HG02973 (cell line): Measurements from ENCODE around the gene GATA1.
"Not testable (repeated sequence)": the region's sequence is repeated elsewhere in the genome, so short reads cannot be mapped to it uniquely, and the experiment has no call there.

Source experiments
- ATAC-seq: cut with Tn5 transposase; IDR thresholded peaks from one replicate; pipeline ENCODE4 v1.9.1; 2021; ENCODE audit warnings: moderate library complexity; ENCODE audit not compliant: unreplicated experiment

The GATA1 gene

GRCh38 chrX:48806081-48806480, 19.7 kb downstream of the GATA1 start:
- no peak for ATAC-seq

GRCh38 chrX:48813644-48814043, 27.3 kb downstream of the GATA1 start:
- ATAC-seq: no peak

DNA sequence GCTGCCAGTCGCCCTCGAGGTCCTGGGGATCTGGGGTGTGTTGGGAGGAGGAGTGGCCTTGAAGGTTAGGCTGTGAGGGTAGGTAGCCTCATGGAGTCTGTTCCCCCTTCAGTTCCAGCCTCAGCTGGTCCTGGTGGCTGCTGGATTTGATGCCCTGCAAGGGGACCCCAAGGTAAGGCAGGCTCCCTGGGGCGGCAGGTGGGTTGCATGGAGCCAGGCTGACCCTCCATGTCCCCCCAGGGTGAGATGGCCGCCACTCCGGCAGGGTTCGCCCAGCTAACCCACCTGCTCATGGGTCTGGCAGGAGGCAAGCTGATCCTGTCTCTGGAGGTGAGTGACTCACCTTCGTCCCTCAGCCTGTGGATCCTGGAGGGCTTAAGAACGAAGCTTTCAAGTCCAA, 28.3 kb downstream of the GATA1 start:
- no peak for ATAC-seq

GRCh38 chrX:48815266-48815665, 28.9 kb downstream of the GATA1 start:
- ATAC-seq: no peak

DNA sequence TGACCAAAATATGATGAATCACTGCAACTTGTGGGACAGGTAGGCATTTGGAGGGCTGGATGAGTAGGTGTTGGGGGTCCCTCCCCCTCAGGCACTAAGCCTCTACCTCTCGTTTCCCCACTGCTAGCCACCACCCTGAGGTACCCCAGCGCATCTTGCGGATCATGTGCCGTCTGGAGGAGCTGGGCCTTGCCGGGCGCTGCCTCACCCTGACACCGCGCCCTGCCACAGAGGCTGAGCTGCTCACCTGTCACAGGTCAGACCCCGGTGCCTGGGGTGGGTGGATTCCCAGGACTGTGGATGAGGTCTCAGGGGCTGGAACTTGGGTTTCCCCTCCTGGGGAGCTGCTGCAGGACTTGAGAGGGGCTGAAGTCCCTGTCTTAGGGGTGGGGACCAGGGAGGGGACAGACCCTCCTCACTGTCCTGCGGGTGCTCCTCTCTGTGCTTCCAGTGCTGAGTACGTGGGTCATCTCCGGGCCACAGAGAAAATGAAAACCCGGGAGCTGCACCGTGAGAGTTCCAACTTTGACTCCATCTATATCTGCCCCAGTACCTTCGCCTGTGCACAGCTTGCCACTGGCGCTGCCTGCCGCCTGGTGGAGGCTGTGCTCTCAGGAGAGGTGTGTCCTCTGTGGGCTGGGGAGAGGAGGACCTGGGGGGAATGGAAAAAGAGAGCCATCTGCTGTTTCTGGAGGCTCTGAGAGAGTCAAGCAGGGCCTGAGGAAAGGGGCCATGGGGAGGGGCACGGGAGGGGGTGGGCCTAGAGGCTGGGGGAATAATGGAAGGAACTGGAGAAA, 29.8 kb downstream of the GATA1 start:
- ATAC-seq: no peak

DNA sequence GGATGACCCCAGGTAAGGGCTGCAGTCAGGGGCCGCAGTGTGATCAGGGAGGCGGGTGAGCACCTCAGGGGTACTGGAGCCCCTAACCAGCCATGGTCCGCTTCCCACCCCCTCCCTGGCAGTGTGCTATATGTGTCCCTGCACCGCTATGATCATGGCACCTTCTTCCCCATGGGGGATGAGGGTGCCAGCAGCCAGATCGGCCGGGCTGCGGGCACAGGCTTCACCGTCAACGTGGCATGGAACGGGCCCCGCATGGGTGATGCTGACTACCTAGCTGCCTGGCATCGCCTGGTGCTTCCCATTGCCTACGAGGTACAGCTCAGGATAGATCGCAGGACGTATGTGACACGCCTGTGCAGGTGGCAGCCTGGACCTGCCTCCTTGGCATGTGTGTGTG, 31.7 kb downstream of the GATA1 start:
- ATAC-seq: no peak

GRCh38 chrX:48818866-48819265, 32.5 kb downstream of the GATA1 start:
- no peak for ATAC-seq

GRCh38 chrX:48819394-48819793, 33.0 kb downstream of the GATA1 start:
- not testable (repeated sequence) for ATAC-seq

GRCh38 chrX:48823053-48823452, 36.7 kb downstream of the GATA1 start:
- no peak for ATAC-seq

DNA sequence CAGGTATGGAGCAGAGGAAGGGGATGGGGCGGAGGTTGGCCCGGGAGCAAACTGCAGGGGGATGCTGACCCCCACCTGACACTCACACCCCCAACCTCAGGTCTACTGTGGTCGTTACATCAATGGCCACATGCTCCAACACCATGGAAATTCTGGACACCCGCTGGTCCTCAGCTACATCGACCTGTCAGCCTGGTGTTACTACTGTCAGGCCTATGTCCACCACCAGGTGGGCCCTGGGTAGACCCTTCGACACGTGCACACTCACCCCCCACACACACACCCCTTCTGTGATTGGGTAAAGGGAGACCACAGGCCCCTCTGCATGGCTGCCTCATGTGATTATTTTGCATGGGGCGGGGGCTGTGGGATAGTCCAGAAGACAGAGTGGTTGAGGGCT, 37.7 kb downstream of the GATA1 start:
- no peak for ATAC-seq

DNA sequence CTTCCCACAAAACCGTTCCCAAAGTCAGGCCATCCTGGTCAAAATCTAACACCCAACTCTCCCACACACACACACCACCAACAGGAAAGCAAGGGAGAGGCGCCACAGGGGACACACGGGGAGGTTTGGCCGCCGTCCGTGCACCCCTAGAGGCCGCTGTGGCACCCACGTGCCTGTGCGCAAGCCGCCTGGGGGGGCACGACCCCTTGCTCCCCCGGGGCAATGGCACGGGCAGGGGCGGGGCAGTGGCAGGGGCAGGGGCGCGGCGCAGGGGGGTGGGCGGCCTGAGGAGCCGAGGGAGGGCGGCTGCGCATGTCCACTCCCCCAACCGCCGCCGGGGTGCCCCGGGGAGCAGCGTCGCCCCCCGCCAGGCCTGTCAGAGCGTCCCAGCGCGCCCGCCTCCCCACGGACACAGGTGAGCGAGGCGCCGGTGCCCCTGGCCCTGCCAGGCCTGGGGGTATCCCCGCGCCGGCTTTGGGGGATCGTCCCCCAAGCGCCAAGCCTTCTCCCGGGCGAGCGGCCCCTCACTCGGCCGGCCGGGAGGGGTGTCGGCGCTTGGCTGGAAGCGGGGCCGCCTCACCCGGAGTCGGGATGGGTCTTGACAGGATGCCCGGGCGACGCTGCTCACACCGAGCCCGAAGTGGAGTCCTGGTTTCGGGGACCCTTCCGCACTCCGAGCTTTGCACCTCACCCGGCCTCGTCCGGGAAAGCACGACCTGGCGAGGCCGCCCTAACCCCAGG, 39.9 kb downstream of the GATA1 start, which contains the start of gene ERAS:
Gene ERAS (plus strand): TSS at position 379 of the 741 bp plus-strand sequence. CDS start 2,611 bp downstream, outside the sequence.
- ATAC-seq: no peak

DNA sequence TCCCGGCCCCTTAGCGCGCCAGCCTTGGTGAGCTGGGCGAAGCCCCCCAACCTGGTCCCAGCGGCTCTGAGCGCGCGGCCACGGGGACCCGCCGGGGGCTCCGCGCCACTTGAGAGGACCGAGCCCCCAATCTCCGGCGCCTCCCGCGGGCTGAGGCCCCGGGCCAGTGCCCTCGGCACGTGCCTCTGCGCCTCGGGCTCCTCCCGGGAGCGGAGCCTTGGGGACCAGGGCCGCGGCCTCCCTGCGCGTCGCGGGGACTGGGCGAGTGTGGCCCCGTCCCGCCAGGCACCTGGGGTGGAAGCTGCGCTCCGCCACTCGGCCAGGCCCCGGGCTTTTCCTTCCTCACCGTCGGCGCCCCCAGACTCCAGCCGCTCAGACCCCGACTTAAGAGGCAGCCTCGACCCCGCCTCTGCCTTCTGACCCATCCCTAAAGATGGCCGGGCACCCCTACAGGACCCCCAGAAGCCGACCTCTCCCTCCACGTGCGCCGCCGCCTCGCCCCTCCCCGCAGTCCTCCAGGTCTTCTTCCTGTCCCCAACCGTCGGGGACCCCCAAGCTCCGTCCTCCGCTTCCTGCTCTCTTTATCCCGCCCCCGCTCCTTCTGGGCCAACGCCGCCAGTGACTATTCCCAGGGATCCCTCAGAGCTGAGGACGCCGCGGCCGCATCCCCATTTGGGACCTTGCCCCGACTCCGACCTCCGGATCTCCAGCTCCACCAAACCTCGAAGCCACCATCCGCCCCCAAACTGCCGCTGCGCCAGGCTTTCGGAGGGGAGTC, 40.7 kb downstream of the GATA1 start:
- ATAC-seq: no peak

DNA sequence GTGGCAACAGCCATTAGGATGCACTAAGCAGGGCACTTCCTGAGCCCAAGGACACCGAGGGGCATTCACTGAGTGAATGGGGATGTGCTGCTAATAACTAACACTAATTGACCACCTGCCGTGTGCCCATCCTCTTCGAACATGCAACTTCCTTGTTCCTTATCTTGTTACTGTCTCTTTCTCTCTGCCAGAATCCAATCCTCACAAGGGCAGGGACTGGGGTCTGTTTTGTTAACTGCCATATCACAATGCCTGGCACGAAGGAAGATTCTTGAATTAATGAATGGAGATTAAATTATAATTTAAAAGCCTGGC, 41.2 kb downstream of the GATA1 start:
- ATAC-seq: no peak

- ATAC-seq: no peak
Measured at GRCh38 chrX:48829016-48829735, 42.8 kb downstream of the GATA1 start.

- ATAC-seq: no peak
Measured at GRCh38 chrX:48831136-48831908, 44.9 kb downstream of the GATA1 start.

DNA sequence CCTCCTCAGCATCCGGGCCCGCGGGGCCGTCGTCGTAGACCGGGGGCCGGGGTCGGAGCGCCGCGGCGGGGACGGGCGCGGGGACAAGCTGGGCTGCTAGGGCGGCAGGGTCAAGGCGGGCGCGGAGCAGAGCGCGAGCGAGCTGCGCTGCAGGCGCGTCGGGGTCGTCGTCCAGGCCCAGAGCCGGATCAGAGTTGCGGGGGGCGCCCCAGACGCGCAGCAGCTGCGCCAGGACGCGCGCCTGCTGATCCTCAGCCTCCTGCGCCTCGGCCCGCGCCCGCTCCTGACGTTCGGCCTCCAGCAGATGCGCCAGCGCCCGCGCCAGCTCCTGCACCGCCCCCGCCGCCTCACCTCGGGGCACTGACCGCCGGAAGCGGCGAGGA, 45.5 kb downstream of the GATA1 start:
- ATAC-seq: no peak

DNA sequence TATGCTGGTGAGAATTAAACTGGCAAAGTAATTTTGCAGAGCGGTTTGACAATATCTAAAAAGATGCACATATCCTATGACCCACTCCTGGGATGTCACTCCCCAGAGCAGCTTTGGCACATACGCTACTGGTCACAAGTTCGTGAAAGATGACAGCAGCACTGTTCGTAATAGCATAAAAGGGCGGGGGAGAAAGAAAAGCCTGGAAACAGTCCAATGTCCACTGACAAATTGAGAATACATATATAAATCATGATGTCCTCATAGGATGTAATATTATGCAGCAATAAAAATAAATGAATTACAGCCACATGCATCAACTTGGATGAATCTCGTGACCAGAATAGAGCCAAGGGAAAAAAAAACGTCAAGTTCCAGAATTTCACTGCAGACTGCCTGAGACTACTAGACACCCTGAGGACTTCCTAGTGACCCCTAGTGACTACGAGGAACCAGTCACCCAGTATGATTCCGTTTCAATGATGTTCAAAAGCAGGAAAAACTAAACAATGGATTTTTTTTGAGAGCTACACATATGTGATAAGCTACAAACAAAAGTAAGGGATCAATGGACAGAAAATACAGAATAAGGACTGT, 47.2 kb downstream of the GATA1 start:
- ATAC-seq: no peak

DNA sequence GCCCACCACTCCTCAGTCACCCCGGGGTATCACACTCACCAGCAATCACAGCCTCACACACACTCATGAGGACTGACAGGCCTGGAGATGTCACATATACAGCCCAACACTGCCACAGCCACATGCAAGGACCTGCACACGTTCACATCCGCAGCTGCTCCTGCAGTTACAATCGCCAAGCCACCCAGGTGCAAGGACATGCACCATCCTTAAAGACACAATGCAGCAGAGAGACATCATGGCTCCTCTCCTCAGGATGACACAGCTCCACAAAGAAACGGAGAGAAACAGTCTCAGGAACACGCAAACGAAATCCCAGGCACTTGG, 48.0 kb downstream of the GATA1 start:
- no peak for ATAC-seq

GRCh38 chrX:48835524-48836329, 49.3 kb downstream of the GATA1 start, which contains the start of gene PCSK1N:
Gene PCSK1N (minus strand): TSS chrX:48835610. CDS start chrX:48835532, 78 bp downstream.
- ATAC-seq: no peak
